Hindlimb muscle (tissue), 1 donor: ENCODE data around the gene METAP1. TPM values are rescaled to one million over a fixed set of nuclear protein-coding genes. Genes with fewer than 3 reads are reported as not detected.
"Not testable (repeated sequence)": the region's sequence is repeated elsewhere in the genome, so short reads cannot be mapped to it uniquely, and the experiment has no call there.

Source experiments
- DNase-seq: peaks from one replicate; pipeline ENCODE4 v3.0.0-alpha.2; 2013
- polyA plus RNA-seq: library from polyadenylated mRNA; unstranded; fragments of 120-200 nt; gene quantifications from one replicate; pipeline ENCODE4 v1.2.1, GENCODE V29; 2013; ENCODE audit not compliant: insufficient read length

METAP1 gene
- 28.2 TPM for polyA plus RNA-seq

DNA sequence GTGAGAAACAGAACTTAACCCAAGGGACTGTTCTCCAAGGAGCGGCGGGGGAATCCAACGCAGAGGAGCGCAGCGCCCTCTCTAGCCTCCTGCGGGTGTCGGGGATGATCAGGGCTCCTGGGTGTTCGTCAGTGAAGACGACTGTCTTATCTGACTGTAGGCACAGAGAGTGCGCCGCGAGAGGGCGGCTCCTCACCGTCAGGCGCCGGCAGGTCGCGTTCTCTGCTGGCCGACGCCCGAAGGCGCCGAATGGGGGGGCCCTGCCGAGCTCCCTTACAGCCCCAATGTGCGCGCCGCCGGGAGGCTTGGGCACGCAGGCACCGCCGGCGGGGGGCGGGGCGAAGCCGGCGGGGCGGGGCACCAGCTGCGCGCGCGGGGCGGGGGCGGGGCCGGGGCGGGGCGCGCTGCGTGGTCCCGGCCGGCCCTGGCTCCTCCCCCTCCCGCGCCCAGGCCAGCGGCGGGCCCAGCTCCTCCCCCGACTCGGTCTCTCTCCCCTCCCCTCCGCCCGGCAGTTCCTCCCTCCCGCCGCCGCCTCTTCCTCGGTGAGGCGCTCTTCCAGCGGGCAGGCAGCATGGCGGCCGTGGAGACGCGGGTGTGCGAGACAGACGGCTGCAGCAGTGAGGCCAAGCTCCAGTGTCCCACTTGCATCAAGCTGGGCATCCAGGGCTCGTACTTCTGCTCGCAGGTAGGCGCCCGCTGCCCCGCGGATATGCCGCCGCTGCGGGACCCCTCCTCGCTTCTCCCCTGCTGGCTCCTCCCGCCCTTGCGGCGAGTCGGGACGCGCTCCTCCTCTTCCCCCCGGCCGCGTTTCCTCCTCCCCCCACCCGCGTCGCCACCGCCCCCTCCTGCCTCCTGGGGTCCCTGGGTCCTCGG, at the start of gene METAP1:
TSS of gene METAP1 (plus strand) at position 539 of the 873 bp plus-strand sequence. CDS start at position 572, 33 bp downstream.
- peak; percentile 92 for DNase-seq

DNA sequence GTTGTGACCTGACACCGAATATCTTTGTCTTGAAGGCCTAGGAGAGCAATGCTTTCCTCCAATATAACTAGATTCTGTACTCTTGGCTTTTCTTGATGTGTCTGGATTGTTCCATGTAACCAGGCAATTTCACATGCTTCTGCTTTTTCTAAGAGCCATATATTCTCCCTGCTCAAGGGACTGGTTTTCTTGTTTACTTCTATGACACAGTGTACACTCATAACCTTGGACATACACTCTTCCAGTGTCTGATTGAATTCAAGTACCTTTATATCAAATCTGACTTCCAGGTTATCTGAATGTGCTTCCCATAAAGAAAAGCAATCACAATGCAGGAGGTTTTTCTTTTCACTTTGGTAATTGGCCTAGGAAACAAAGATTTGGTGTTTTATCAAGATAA, 49.2 kb upstream of the METAP1 start:
- no peak for DNase-seq

GRCh38 chr4:98950925-98951324, 44.6 kb upstream of the METAP1 start:
- no peak for DNase-seq

- no peak for DNase-seq
These were observed 43.8 kb upstream of the METAP1 start for GRCh38 chr4:98951710-98952109.

DNA sequence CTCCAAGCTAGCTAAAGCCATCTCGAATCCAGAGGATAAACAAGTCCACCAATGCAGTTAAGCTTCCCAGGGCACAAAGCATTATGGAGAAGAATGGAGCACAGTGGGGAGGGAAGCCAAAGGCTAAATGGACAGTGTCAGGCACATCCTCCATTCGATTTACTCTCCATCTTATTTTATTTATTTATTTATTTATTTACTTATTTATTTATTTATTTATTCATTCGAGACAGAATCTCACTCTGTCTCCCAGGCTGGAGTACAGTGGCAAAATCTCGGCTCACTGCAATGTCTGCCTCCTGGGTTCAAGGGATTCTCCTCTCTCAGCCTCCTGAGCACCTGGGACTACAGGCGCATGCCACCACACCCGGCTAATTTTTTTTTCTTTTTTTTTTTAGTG, 40.3 kb upstream of the METAP1 start:
- no peak for DNase-seq

GRCh38 chr4:98958065-98958464, 37.5 kb upstream of the METAP1 start:
- DNase-seq: no peak

GRCh38 chr4:98959411-98959810, 36.1 kb upstream of the METAP1 start:
- DNase-seq: no peak

DNA sequence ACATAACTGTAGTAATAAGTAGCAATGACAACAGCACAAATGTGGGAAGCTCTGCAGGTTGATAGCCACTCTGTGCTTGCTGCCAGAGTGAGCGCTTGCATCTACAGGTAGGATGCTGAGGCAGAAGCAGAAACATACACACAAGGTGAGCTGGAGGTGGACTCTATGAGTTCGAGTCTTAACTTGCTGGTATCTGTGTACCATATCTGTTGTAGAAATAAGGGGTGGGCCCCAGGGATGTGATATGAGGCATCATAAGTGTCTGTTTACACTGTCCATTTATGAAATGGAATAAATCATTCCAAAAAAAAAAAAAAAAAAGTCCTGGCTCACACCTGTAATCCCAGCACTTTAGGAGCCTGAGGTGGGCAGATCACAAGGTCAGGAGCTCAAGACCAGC, 33.8 kb upstream of the METAP1 start:
- DNase-seq: no peak

DNA sequence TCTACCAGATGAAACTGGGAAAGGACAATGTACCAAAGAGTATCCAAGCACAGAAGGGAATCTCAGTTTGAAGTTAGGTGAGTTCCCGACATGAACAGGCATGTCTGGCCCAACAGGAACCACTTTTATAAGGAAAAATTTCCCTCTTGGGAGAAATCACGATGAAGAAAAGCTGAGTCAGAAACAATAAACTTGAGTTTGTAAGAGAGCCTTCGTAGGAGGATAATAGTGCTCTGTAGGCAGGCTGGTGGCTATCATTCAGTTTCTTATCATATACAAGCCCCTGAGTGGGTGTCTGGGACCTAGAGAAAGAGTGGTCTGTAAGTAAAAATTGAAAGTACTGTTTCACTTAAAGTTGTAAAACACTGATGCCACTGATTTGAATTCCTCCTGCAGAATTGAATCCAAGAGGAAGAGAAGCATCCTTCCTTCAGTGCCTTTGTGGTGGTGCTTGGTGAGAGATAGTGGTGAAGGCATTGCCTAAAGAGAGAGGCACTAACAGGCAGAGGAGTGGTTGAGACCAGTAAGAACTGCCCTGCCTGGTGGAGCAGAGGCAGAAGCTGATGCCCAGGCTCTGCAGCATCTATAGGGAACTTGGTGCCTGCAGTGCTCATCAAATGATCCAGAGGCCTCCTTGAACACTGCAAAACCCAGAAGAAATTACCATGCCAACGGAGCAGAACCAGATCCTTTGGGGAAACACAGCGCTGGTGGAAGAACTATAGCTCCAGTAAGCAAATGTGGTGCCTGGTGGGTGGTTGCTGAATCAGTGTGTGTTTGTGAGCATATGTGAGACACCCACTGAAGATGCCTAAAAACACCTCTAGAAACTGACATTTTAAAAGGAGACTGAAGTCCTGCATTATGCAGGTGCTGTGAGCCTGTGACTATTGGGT, 31.7 kb upstream of the METAP1 start:
- DNase-seq: no peak

DNA sequence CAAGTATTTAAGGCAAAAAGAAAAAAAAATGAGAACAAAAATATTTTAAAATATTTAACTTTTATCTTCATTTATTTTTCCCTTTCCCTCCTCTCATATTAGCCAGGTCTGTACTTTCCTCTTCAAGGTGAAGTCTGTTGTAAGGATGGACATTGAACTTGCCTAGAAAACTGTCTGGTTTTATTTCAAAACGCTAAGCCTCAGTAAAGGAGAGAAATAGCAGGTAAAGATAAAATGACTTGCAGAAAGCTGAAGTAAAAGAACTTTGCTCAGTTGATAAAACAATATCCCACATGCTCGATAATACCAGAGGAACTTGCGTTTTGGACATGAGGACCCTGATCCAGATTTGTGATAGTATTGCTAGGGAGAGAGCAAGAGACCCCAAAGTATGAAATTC, 28.6 kb upstream of the METAP1 start:
- no peak for DNase-seq

- DNase-seq: no peak
These were observed 27.7 kb upstream of the METAP1 start for GRCh38 chr4:98967786-98968329.

DNA sequence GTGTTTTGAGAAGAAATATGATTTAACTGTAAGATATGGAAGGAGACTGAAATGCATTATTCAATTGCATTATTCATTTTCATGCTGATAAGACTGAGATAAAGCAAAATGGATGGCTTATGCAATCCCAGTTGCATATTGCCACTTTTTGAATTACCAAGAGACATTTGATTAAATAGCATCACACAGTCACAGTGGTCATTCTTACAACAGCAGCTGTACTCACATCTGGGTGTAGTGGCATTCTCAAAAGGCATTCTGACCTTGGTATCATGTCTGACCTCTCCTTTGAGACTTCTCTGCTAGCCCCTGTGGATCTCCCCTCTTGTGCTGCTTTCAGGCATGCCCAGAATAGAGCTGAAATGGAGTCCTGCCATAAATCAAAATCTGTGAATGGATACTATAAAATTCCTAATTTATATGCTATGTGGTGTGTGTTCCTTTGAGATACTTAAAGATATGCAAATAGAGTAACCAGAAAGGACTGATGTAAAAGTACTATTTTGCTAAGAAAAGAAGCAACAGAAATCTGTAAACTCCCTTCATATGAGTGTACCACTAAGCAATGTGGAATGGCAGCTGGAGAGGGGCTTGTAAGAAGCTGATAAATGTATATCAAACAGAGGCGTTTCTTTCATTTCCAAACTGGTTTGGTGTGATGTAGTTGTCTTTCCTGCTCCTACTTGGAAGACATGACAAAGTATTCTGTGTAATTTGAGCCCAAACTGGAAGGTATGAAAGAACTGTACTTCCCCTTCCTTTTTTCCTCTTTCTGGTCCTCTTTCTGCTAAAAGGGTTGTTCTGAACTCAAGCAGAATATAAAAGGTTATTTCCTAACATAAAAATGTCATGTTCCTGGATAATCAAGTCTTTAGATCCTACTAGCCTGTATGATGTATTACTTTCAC, 25.4 kb upstream of the METAP1 start:
- peak; percentile 0 for DNase-seq

- no peak for DNase-seq
These were observed 18.8 kb upstream of the METAP1 start for GRCh38 chr4:98976716-98977115.

GRCh38 chr4:98977557-98977956, 18.0 kb upstream of the METAP1 start:
- no peak for DNase-seq

DNA sequence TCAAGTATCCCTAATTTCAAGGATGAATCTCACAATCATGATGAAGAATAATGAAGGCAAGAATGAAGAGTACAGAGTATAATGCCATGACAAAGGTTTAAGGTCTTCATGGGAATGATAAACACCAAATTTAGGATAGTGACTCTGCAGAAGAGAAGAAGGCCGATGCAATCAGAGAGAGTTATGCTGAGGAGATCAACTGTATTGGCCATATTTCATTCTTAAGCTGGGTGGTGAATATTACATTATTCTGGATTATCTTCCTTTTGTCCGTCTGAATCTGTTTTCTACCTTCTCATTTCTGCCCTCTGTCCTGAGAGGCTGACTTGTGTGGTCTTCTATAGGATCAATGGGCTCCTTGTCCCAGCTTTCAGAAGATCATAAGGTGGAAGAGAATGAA, 7.8 kb upstream of the METAP1 start:
- DNase-seq: no peak

GRCh38 chr4:98992835-98993234, 2.7 kb upstream of the METAP1 start:
- DNase-seq: not testable (repeated sequence)

DNA sequence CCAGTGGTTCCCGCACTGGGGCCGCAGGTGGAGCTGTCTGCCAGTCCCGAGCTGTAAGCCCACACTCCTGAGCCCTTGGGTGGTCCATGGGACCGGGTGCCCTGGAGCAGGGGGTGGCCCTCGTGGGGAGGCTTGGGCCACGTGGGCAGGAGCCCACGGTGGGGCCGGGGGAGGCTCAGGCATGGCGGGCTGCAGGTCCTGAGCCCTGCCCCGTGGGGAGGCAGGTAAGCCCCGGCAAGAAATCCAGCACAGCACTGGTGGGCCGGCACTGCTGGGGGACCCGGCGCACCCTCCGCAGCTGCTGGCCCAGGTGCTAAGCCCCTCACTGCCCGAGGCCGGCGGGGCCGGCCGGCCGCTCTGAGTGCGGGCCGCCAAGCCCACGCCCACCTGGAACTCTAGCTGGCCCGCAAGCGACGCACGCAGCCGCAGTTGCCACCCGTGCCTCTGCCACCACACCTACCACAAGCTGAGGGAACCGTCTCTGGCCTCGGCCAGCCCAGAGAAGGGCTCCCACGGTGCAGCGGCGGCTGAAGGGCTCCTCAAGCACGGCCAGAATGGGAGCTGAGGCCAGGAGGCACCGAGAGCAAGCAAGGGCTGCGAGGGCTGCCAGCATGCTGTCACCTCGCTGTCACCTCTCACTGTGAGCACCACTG, 2.0 kb upstream of the METAP1 start:
- no peak for DNase-seq

DNA sequence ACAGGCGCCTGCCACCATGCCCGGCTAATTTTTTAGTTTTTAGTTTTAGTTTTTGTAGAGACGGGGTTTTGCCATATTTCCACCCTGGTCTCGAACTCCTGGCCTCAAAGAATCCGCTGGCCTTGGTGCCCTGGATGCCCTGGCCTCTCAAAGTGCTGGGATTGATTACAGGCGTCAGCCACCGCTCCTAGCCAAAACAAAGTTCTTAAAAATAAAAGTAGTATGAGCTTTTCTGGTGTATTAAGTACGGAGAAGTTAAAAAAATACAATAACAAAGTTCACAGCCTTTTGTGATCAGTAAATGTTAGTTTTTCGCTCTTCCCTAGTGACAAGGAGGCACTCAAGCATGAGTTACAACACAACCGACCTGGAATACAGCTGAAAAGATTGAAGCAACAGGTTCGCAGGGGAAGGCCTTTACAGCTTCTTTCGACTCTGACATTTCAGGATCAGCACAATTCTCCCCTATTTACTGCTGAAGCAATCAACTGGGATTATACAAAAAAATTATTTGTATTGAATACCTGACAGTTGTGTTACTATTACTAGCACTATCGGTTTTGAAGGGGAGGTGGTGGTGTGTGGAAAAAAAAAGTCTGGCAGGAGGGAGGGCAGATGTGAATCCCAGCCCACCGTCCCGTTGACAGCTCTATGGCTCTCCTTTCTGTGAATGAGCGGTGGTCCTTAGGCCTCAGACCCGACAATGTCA, 893 bp upstream of the METAP1 start:
- no peak for DNase-seq

GRCh38 chr4:98996056-98996764, 689 bp downstream of the METAP1 start:
- DNase-seq: peak; percentile 23

DNA sequence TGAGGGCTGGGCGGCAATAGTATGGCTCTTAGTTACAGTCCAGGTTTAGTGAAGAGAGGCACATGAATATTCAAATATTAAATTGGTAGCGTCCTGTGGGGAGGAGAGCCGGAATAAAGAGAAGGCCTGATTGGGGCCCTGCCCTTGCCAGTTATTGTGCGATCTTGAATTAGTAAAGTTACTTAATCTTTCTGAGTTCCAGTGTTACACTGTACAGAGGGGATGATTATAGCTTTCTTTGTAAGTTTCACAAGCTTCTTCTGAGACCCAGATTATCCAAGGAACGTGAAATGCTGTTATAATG, 1.2 kb downstream of the METAP1 start:
- no peak for DNase-seq
